ENCODE measurements around the gene HLA-DQB2. TPM values are rescaled to one million over a fixed set of nuclear protein-coding genes. Genes with fewer than 3 reads are reported as not detected.
"Not testable (repeated sequence)": the region's sequence is repeated elsewhere in the genome, so short reads cannot be mapped to it uniquely, and the experiment has no call there.

Gene HLA-DQB2
- total RNA-seq, 1 donor from 2014 or later, result 1.9 TPM

GRCh38 chr6:32764048-32764447, 716 bp upstream of the HLA-DQB2 start:
- H3K36me3 ChIP-seq, result no peaks in the 10 kb centered on the region
- no peaks in the 10 kb centered on the region for H3K4me1 ChIP-seq
- intact Hi-C loops (cut with micrococcal nuclease), result no loop called here
- no peak overlapping the region for H3K27ac ChIP-seq (replicated peaks)
- DNase-seq, result no peak
- TF ChIP-seq CTCF (IDR thresholded peaks at IDR 0.05; ENCODE audit: borderline replicate concordance), result no peak
- no peaks in the 10 kb centered on the region for H3K9me3 ChIP-seq (replicated peaks)
- H3K27me3 ChIP-seq (ENCODE audit: low read depth), result peaks cover 93% of the 10 kb centered on the region
- H3K4me3 ChIP-seq, result no peak overlapping the region

GRCh38 chr6:32761548-32761947, 1.8 kb downstream of the HLA-DQB2 start:
- peaks cover 91% of the 10 kb centered on the region for H3K27me3 ChIP-seq (ENCODE audit: low read depth)
- H3K27ac ChIP-seq (replicated peaks), result no peak overlapping the region
- no peak overlapping the region for H3K4me3 ChIP-seq
- intact Hi-C loops (cut with micrococcal nuclease), result no loop called here
- H3K36me3 ChIP-seq, result no peaks in the 10 kb centered on the region
- H3K9me3 ChIP-seq (replicated peaks), result no peaks in the 10 kb centered on the region
- TF ChIP-seq CTCF (IDR thresholded peaks at IDR 0.05; ENCODE audit: borderline replicate concordance), result no peak
- no peak for DNase-seq
- no peaks in the 10 kb centered on the region for H3K4me1 ChIP-seq

GRCh38 chr6:32761072-32761471, 2.3 kb downstream of the HLA-DQB2 start:
- no peak for DNase-seq
- intact Hi-C loops (cut with micrococcal nuclease), result no loop called here
- Histone ChIP-seq H3K4me3 (no peak overlapping the region), H3K9me3 (replicated peaks) (no peaks in the 10 kb centered on the region), H3K4me1 (no peaks in the 10 kb centered on the region), H3K27ac (replicated peaks) (no peak overlapping the region), H3K27me3 (ENCODE audit: low read depth) (peaks cover 91% of the 10 kb centered on the region), H3K36me3 (no peaks in the 10 kb centered on the region)
- TF ChIP-seq CTCF (IDR thresholded peaks at IDR 0.05; ENCODE audit: borderline replicate concordance), result no peak

- no peaks in the 10 kb centered on the region for H3K4me1 ChIP-seq
- DNase-seq, result no peak
- no peaks in the 10 kb centered on the region for H3K9me3 ChIP-seq (replicated peaks)
- no peak for TF ChIP-seq CTCF (IDR thresholded peaks at IDR 0.05; ENCODE audit: borderline replicate concordance)
- no peaks in the 10 kb centered on the region for H3K36me3 ChIP-seq
- H3K27ac ChIP-seq (replicated peaks), result no peak overlapping the region
- H3K27me3 ChIP-seq (ENCODE audit: low read depth), result peaks cover 89% of the 10 kb centered on the region
- H3K4me3 ChIP-seq, result no peak overlapping the region
- intact Hi-C loops (cut with micrococcal nuclease), result no loop called here
Measured at GRCh38 chr6:32759669-32760068, 3.7 kb downstream of the HLA-DQB2 start.

- Histone ChIP-seq H3K4me1 (no peaks in the 10 kb centered on the region), H3K27me3 (ENCODE audit: low read depth) (peaks cover 95% of the 10 kb centered on the region), H3K27ac (replicated peaks) (no peak overlapping the region), H3K36me3 (no peaks in the 10 kb centered on the region), H3K9me3 (replicated peaks) (no peaks in the 10 kb centered on the region), H3K4me3 (no peak overlapping the region)
- no peak for DNase-seq
- intact Hi-C loops (cut with micrococcal nuclease), result no loop called here
- TF ChIP-seq CTCF (IDR thresholded peaks at IDR 0.05; ENCODE audit: borderline replicate concordance), result no peak
Measured at GRCh38 chr6:32752580-32752979, 10.8 kb downstream of the HLA-DQB2 start.

GRCh38 chr6:32745649-32746048, 17.7 kb downstream of the HLA-DQB2 start:
- H3K27ac ChIP-seq (replicated peaks); intact Hi-C loops (cut with micrococcal nuclease); H3K4me1 ChIP-seq; H3K36me3 ChIP-seq; H3K4me3 ChIP-seq; DNase-seq; H3K9me3 ChIP-seq (replicated peaks): not testable (repeated sequence)
- peaks cover 95% of the 10 kb centered on the region for H3K27me3 ChIP-seq (ENCODE audit: low read depth)
